HuH-7 (cell line): ENCODE measurements around the gene COX5A.
A peak's percentile ranks its signal among the peaks of the same experiment; 100 is the strongest.

Experiments
- DNase-seq: peaks from one replicate; pipeline ENCODE4 v3.0.0; 2011; ENCODE audit warnings: low spot score

Gene COX5A

GRCh38 chr15:74937590-74938371 lies at the start of gene COX5A:
COX5A (minus strand) TSS chr15:74938073; CDS start chr15:74938014, 59 bp downstream.
- peak; percentile 89 for DNase-seq

- DNase-seq, result no peak
Measured at GRCh38 chr15:74983725-74984231, 45.9 kb upstream of the COX5A start.

GRCh38 chr15:74982183-74982582 lies 44.3 kb upstream of the COX5A start:
- DNase-seq, result no peak

- DNase-seq, result no peak
Measured at GRCh38 chr15:74978503-74978902, 40.6 kb upstream of the COX5A start.

GRCh38 chr15:74978077-74978476 lies 40.2 kb upstream of the COX5A start:
- no peak for DNase-seq

GRCh38 chr15:74977599-74977998 lies 39.7 kb upstream of the COX5A start:
- no peak for DNase-seq

- DNase-seq, result no peak
Measured at GRCh38 chr15:74976159-74976558, 38.3 kb upstream of the COX5A start.

- no peak for DNase-seq
Measured at GRCh38 chr15:74967670-74968069, 29.8 kb upstream of the COX5A start.

GRCh38 chr15:74964794-74965193 lies 26.9 kb upstream of the COX5A start:
- no peak for DNase-seq

- DNase-seq, result no peak
Measured at GRCh38 chr15:74963213-74963612, 25.3 kb upstream of the COX5A start.

- no peak for DNase-seq
Measured at GRCh38 chr15:74962671-74963070, 24.8 kb upstream of the COX5A start.

GRCh38 chr15:74962219-74962618 lies 24.3 kb upstream of the COX5A start:
- no peak for DNase-seq

GRCh38 chr15:74961616-74962015 lies 23.7 kb upstream of the COX5A start:
- DNase-seq, result no peak

GRCh38 chr15:74960995-74961588 lies 23.2 kb upstream of the COX5A start:
- DNase-seq, result no peak

- DNase-seq, result no peak
Measured at GRCh38 chr15:74960286-74960685, 22.4 kb upstream of the COX5A start.

- DNase-seq, result no peak
Measured at GRCh38 chr15:74959586-74959939, 21.7 kb upstream of the COX5A start.

GRCh38 chr15:74958908-74959585 lies 21.2 kb upstream of the COX5A start:
- DNase-seq, result no peak

- peak; percentile 82 for DNase-seq
Measured at GRCh38 chr15:74958320-74958907, 20.5 kb upstream of the COX5A start.

- DNase-seq, result no peak
Measured at GRCh38 chr15:74957476-74958035, 19.7 kb upstream of the COX5A start.

GRCh38 chr15:74956648-74957475 lies 19.0 kb upstream of the COX5A start, which contains the start of gene RPP25:
RPP25 (minus strand) TSS chr15:74956772; CDS start chr15:74956583, 189 bp downstream.
- DNase-seq, result peak; percentile 92
